H1 (cell line): Measurements from ENCODE around the gene CMSS1.

Source experiments
- BCL11A ChIP-seq, 2 experiments: IDR thresholded peaks; one replicate each; pipeline ENCODE4 v1.6.1; 2011; ENCODE audit warnings: low read depth in 2 of 2, low read length in 2 of 2, mild to moderate bottlenecking in 2 of 2
- EP300 ChIP-seq, 2 experiments: IDR thresholded peaks; 1 replicate in 1 of 2; 2 replicates in 1 of 2; pipeline ENCODE4 v1.6.1; 2011 to 2012; ENCODE audit warnings: low read depth in 2 of 2, low read length in 2 of 2, mild to moderate bottlenecking in 2 of 2, borderline replicate concordance in 1 of 2, inconsistent platforms in 1 of 2, moderate library complexity in 1 of 2

GRCh38 chr3:99795573-99795972 lies 22.1 kb upstream of the CMSS1 start:
- no peak for TF ChIP-seq BCL11A (IDR thresholded peaks at IDR 0.05; ENCODE audit: low read depth in 2 of 2, low read length in 2 of 2)
- no peak for TF ChIP-seq EP300 (IDR thresholded peaks at IDR 0.05; ENCODE audit: borderline replicate concordance in 1 of 2, low read depth in 2 of 2, low read length in 2 of 2)
